ENCODE data around the gene UNC119B.

UNC119B gene

DNA sequence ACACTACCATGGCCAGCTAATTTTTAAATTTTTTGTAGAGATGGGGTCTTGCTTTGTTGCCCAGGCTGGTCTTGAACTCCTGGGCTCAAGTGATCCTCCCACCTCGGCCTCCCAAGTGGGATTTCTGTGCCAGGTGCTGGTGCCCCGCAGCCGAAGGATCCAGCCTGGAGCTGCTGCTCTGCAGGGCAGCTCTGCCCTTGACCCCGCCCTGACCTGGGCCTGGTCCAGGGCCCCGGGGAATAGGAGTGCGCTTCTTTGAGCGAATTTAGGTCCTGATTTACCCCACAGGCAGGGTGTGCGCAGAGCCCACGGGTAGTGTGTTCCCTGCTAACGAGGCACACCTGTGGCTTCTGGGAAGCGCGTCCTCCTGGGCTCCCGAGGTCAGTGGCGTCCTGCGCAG, 30.6 kb downstream of the UNC119B start:
- TF ChIP-seq JUND (IDR thresholded peaks at IDR 0.05; ENCODE audit: low read depth) = no peak
- DNase-seq (ENCODE audit: low read depth in 1 of 2, low spot score in 1 of 2) = no peak
- in situ Hi-C loops (cut with HindIII; ENCODE audit: low pct_unique_long_range_greater_than_20kb, low sequenced_read_pairs) = no loop called here

GRCh38 chr12:120741476-120742421, 31.5 kb downstream of the UNC119B start:
- no peak for TF ChIP-seq JUND (IDR thresholded peaks at IDR 0.05; ENCODE audit: low read depth)
- in situ Hi-C loops (cut with HindIII; ENCODE audit: low pct_unique_long_range_greater_than_20kb, low sequenced_read_pairs) = no loop called here
- no peak for DNase-seq (ENCODE audit: low read depth in 1 of 2, low spot score in 1 of 2)

DNA sequence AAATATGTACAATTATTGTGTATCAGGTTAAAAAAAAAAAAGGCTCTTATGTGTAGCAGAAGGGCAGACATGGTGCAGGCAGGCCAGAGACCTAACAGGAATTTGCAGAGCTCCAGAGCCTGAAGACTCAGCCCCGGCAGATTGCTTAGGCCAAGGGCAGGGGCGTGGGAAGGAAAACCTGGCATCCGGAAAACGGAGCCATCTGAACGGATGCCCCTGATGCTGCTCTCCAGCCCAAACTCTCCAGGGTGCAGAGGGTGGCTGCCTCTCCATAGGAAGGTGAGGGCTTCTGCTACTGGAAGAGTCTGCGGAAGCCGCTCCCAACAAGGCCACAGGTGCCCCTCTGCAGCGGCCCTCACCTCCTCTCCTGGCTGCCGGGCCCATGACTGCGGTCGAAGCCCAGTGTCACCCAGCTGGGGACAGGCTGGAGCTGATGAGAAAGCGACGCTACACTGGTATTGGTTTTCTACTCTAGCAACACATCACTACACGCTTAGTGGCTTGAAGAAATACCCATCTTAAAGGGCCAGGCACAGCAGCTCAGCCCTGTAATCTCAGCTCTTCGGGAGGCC, 34.8 kb downstream of the UNC119B start:
- in situ Hi-C loops (cut with HindIII; ENCODE audit: low pct_unique_long_range_greater_than_20kb, low sequenced_read_pairs) = no loop called here
- no peak for TF ChIP-seq JUND (IDR thresholded peaks at IDR 0.05; ENCODE audit: low read depth)
- DNase-seq (ENCODE audit: low read depth in 1 of 2, low spot score in 1 of 2) = no peak

- no peak for TF ChIP-seq JUND (IDR thresholded peaks at IDR 0.05; ENCODE audit: low read depth)
- no peak for DNase-seq (ENCODE audit: low read depth in 1 of 2, low spot score in 1 of 2)
- in situ Hi-C loops (cut with HindIII; ENCODE audit: low pct_unique_long_range_greater_than_20kb, low sequenced_read_pairs) = no loop called here
These were observed 38.0 kb downstream of the UNC119B start for GRCh38 chr12:120748242-120748641.

GRCh38 chr12:120749256-120749655, 39.0 kb downstream of the UNC119B start:
- no peak for TF ChIP-seq JUND (IDR thresholded peaks at IDR 0.05; ENCODE audit: low read depth)
- in situ Hi-C loops (cut with HindIII; ENCODE audit: low pct_unique_long_range_greater_than_20kb, low sequenced_read_pairs) = no loop called here
- DNase-seq (ENCODE audit: low read depth in 1 of 2, low spot score in 1 of 2) = no peak

- DNase-seq (ENCODE audit: low read depth in 1 of 2, low spot score in 1 of 2) = no peak
- in situ Hi-C loops (cut with HindIII; ENCODE audit: low pct_unique_long_range_greater_than_20kb, low sequenced_read_pairs) = no loop called here
- TF ChIP-seq JUND (IDR thresholded peaks at IDR 0.05; ENCODE audit: low read depth) = no peak
These were observed 40.5 kb downstream of the UNC119B start for GRCh38 chr12:120750806-120751205.

DNA sequence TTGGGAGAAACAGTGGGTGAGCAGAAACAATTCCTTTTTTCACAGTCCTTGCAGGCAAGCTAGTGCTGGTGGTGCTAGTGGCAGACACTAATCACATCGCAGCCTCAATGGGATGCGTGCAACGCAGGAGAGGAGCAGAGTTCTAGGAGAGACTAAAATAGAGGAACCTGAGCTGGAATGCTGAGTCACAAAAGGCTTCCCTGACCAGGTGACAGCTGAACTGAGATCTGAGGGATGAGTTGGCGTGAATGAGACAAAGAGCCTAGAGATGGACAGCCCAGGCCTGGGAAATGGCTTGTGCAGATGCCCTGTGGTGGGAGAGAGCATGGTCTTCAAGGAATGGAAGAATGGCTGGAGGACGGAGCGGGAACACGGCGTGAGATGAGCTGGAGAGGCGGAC, 41.1 kb downstream of the UNC119B start:
- no peak for TF ChIP-seq JUND (IDR thresholded peaks at IDR 0.05; ENCODE audit: low read depth)
- DNase-seq (ENCODE audit: low read depth in 1 of 2, low spot score in 1 of 2) = no peak
- in situ Hi-C loops (cut with HindIII; ENCODE audit: low pct_unique_long_range_greater_than_20kb, low sequenced_read_pairs) = no loop called here

DNA sequence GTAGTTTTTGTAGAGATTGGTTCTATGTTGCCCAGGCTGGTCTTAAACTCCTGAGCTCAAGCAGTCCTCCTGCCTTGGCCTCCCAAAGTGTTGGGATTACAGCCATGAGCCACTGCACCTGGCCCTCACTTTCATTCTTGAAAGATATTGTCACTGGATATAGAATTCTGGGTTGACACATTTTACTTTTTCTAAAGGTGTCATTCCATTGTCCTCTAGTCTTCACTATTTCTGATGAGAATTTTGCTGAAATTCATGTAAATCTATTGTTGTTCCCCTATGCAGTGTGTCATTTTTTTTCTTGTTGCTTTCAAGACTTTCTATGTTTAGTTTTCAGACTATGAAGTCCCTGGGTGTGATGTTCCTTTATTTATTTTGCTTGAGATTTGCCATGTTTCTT, 44.5 kb downstream of the UNC119B start:
- no peak for TF ChIP-seq JUND (IDR thresholded peaks at IDR 0.05; ENCODE audit: low read depth)
- DNase-seq (ENCODE audit: low read depth in 1 of 2, low spot score in 1 of 2) = no peak
- in situ Hi-C loops (cut with HindIII; ENCODE audit: low pct_unique_long_range_greater_than_20kb, low sequenced_read_pairs) = no loop called here

DNA sequence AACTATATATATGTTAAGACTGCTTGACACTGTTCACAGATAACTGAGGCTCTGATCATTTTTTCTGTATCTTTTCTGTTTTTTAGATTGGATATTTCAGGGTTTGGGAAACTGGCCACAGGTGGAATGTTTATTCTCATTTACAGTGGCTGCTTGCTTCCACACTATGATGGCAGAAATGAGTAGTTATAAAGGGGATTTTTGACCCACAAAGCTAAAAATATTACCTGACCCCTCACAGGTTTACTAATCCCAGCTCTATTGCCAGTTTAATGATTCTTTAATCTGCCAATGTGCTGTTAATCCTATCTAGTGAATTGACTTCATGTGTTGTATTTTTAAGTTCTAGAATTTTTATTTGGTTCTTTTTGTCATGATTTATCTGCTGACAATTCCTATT, 45.0 kb downstream of the UNC119B start:
- DNase-seq (ENCODE audit: low read depth in 1 of 2, low spot score in 1 of 2) = no peak
- TF ChIP-seq JUND (IDR thresholded peaks at IDR 0.05; ENCODE audit: low read depth) = no peak
- in situ Hi-C loops (cut with HindIII; ENCODE audit: low pct_unique_long_range_greater_than_20kb, low sequenced_read_pairs) = no loop called here

GRCh38 chr12:120757226-120757742, 47.0 kb downstream of the UNC119B start:
- no peak for DNase-seq (ENCODE audit: low read depth in 1 of 2, low spot score in 1 of 2)
- in situ Hi-C loops (cut with HindIII; ENCODE audit: low pct_unique_long_range_greater_than_20kb, low sequenced_read_pairs) = no loop called here
- no peak for TF ChIP-seq JUND (IDR thresholded peaks at IDR 0.05; ENCODE audit: low read depth)

GRCh38 chr12:120757949-120758348, 47.7 kb downstream of the UNC119B start:
- no peak for TF ChIP-seq JUND (IDR thresholded peaks at IDR 0.05; ENCODE audit: low read depth)
- DNase-seq (ENCODE audit: low read depth in 1 of 2, low spot score in 1 of 2) = no peak
- in situ Hi-C loops (cut with HindIII; ENCODE audit: low pct_unique_long_range_greater_than_20kb, low sequenced_read_pairs) = no loop called here

GRCh38 chr12:120758798-120759590, 48.7 kb downstream of the UNC119B start:
- in situ Hi-C loops (cut with HindIII; ENCODE audit: low pct_unique_long_range_greater_than_20kb, low sequenced_read_pairs) = no loop called here
- TF ChIP-seq JUND (IDR thresholded peaks at IDR 0.05; ENCODE audit: low read depth) = no peak

More at GRCh38 chr12:120758798-120759590, 48.7 kb downstream of the UNC119B start:
- DNase-seq (ENCODE audit: low read depth in 1 of 2, low spot score in 1 of 2) = no peak

All from T47D (cell line).